ENCODE data around the gene PACRG.

The PACRG gene

DNA sequence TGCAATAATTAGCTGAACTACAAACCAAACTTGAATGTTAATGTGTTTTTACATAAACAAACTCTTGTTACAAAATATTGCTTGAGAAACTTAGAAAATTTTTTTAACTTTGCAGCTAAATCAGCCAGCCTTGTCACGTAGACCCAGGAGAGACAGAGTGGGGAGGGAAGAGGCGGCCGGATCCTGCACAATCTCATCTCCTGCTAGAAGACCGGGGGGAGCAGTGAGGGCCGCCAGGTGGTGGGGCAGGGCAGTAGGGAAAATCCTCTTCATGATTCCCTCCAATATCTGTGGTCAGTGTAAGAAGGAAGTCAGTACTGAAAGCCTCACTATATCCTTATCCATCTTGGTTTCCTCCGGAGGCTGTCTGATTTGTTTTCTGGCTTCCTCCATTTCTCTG, 193.3 kb downstream of the PACRG start:
- TF ChIP-seq ZFP3 (CRISPR knock-in tag; IDR thresholded peaks at IDR 0.05) (no peak), ZNF8 (CRISPR knock-in tag; IDR thresholded peaks at IDR 0.05) (no peak), ZC3H10 (CRISPR knock-in tag; IDR thresholded peaks at IDR 0.05) (no peak), ZNF565 (CRISPR knock-in tag; conservative IDR thresholded peaks at IDR 0.05; ENCODE audit: low read depth) (no peak), TOX (CRISPR knock-in tag; IDR thresholded peaks at IDR 0.05; ENCODE audit: borderline replicate concordance) (no peak), PPARA (CRISPR knock-in tag; IDR thresholded peaks at IDR 0.05; ENCODE audit: borderline replicate concordance) (no peak), SNAI2 (CRISPR knock-in tag; IDR thresholded peaks at IDR 0.05) (no peak), RARB (CRISPR knock-in tag; IDR thresholded peaks at IDR 0.05) (no peak), ZFP30 (CRISPR knock-in tag; IDR thresholded peaks at IDR 0.05) (no peak), TCF4 (CRISPR knock-in tag; IDR thresholded peaks at IDR 0.05; ENCODE audit: borderline replicate concordance) (no peak), ESRRG (CRISPR knock-in tag; IDR thresholded peaks at IDR 0.05) (no peak), ISL1 (CRISPR knock-in tag; IDR thresholded peaks at IDR 0.05) (no peak), ZNF70 (CRISPR knock-in tag; IDR thresholded peaks at IDR 0.05) (no peak), CSDC2 (CRISPR knock-in tag; IDR thresholded peaks at IDR 0.05) (no peak)
- TF ChIP-seq, protein P1, sequence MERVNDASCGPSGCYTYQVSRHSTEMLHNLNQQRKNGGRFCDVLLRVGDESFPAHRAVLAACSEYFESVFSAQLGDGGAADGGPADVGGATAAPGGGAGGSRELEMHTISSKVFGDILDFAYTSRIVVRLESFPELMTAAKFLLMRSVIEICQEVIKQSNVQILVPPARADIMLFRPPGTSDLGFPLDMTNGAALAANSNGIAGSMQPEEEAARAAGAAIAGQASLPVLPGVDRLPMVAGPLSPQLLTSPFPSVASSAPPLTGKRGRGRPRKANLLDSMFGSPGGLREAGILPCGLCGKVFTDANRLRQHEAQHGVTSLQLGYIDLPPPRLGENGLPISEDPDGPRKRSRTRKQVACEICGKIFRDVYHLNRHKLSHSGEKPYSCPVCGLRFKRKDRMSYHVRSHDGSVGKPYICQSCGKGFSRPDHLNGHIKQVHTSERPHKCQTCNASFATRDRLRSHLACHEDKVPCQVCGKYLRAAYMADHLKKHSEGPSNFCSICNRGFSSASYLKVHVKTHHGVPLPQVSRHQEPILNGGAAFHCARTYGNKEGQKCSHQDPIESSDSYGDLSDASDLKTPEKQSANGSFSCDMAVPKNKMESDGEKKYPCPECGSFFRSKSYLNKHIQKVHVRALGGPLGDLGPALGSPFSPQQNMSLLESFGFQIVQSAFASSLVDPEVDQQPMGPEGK (CRISPR knock-in tag; IDR thresholded peaks at IDR 0.05; ENCODE audit: borderline replicate concordance), result no peak
- TF ChIP-seq, protein P2, sequence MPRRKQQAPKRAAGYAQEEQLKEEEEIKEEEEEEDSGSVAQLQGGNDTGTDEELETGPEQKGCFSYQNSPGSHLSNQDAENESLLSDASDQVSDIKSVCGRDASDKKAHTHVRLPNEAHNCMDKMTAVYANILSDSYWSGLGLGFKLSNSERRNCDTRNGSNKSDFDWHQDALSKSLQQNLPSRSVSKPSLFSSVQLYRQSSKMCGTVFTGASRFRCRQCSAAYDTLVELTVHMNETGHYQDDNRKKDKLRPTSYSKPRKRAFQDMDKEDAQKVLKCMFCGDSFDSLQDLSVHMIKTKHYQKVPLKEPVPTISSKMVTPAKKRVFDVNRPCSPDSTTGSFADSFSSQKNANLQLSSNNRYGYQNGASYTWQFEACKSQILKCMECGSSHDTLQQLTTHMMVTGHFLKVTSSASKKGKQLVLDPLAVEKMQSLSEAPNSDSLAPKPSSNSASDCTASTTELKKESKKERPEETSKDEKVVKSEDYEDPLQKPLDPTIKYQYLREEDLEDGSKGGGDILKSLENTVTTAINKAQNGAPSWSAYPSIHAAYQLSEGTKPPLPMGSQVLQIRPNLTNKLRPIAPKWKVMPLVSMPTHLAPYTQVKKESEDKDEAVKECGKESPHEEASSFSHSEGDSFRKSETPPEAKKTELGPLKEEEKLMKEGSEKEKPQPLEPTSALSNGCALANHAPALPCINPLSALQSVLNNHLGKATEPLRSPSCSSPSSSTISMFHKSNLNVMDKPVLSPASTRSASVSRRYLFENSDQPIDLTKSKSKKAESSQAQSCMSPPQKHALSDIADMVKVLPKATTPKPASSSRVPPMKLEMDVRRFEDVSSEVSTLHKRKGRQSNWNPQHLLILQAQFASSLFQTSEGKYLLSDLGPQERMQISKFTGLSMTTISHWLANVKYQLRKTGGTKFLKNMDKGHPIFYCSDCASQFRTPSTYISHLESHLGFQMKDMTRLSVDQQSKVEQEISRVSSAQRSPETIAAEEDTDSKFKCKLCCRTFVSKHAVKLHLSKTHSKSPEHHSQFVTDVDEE (CRISPR knock-in tag; IDR thresholded peaks at IDR 0.05), result no peak

DNA sequence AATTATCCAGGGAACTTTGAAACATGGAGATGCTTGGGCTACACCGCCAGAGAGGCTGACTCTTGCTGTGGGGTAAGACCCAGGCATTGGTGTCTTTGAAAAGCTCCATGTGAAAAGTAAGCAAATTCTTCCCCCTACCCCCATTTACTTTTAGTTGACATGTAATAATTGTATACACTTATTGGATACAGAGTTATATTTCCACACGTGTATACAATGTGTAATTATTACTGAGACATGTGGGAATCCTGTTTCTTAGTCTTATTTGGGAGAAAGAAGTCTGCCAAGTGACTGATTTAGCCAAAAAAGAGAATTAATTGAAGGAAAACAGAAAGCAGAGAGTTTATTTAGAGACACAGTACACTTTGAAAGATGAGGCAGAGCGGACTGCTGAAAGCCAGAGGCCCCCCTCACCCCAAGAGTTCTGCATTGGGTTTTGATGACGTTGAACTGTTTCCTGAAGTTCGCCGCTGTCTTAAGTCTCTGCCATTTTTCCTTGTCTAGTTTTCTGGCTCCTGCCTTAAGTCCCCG, 193.8 kb downstream of the PACRG start:
- no peak for ATAC-seq
- TF ChIP-seq TCF4 (CRISPR knock-in tag; IDR thresholded peaks at IDR 0.05; ENCODE audit: borderline replicate concordance) (no peak), RARB (CRISPR knock-in tag; IDR thresholded peaks at IDR 0.05) (no peak)

More for the DNA sequence above, 193.3 kb downstream of the PACRG start:
- ATAC-seq, result no peak

DNA sequence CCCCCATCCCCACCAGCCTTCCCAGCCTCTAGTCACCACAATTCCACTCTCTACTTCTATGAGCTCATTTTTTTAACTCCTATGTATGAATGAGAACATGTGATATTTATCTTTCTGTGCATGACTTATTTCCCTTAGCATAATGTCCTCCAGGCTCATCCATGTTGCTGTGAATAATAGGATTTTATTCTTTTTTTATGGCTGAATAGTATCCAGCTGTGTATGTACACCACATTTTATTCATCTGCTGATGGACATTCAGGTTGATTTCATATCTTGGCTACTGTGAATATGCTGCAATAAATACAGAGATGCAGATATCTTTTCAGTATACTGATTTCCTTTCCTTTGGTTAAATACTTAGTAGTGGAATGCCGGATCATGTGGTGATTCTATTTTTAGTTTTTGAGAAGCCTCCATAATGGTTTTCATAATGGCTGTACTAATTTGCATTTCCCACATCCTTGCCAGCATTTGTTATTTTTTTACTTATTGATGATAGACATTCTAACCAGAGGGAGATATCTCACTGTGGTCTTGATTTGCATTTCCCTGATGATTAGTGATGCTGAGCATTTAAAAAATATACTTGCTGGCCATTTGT, 194.9 kb downstream of the PACRG start:
- TF ChIP-seq PPARA (CRISPR knock-in tag; IDR thresholded peaks at IDR 0.05; ENCODE audit: borderline replicate concordance) (no peak), BACH2 (CRISPR knock-in tag; IDR thresholded peaks at IDR 0.05; ENCODE audit: borderline replicate concordance) (no peak), RARB (CRISPR knock-in tag; IDR thresholded peaks at IDR 0.05) (no peak), OSR1 (CRISPR knock-in tag; IDR thresholded peaks at IDR 0.05) (no peak), ZNF565 (CRISPR knock-in tag; conservative IDR thresholded peaks at IDR 0.05; ENCODE audit: low read depth) (no peak), ZC3H10 (CRISPR knock-in tag; IDR thresholded peaks at IDR 0.05) (no peak), ESRRG (CRISPR knock-in tag; IDR thresholded peaks at IDR 0.05) (no peak), ZNF70 (CRISPR knock-in tag; IDR thresholded peaks at IDR 0.05) (no peak), ISL1 (CRISPR knock-in tag; IDR thresholded peaks at IDR 0.05) (no peak), GLIS3 (CRISPR knock-in tag; IDR thresholded peaks at IDR 0.05) (no peak), ZFP3 (CRISPR knock-in tag; IDR thresholded peaks at IDR 0.05) (no peak), ARNTL (CRISPR knock-in tag; IDR thresholded peaks at IDR 0.05; ENCODE audit: borderline replicate concordance, low read depth) (no peak), ZNF8 (CRISPR knock-in tag; IDR thresholded peaks at IDR 0.05) (no peak), SNAI2 (CRISPR knock-in tag; IDR thresholded peaks at IDR 0.05) (no peak), ZFP30 (CRISPR knock-in tag; IDR thresholded peaks at IDR 0.05) (no peak)
- TF ChIP-seq, protein P1 (CRISPR knock-in tag; IDR thresholded peaks at IDR 0.05; ENCODE audit: borderline replicate concordance), result no peak
- TF ChIP-seq, protein P3, sequence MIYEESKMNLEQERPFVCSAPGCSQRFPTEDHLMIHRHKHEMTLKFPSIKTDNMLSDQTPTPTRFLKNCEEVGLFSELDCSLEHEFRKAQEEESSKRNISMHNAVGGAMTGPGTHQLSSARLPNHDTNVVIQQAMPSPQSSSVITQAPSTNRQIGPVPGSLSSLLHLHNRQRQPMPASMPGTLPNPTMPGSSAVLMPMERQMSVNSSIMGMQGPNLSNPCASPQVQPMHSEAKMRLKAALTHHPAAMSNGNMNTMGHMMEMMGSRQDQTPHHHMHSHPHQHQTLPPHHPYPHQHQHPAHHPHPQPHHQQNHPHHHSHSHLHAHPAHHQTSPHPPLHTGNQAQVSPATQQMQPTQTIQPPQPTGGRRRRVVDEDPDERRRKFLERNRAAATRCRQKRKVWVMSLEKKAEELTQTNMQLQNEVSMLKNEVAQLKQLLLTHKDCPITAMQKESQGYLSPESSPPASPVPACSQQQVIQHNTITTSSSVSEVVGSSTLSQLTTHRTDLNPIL (CRISPR knock-in tag; IDR thresholded peaks at IDR 0.05; ENCODE audit: low read depth), result no peak
- TF ChIP-seq, protein P4, sequence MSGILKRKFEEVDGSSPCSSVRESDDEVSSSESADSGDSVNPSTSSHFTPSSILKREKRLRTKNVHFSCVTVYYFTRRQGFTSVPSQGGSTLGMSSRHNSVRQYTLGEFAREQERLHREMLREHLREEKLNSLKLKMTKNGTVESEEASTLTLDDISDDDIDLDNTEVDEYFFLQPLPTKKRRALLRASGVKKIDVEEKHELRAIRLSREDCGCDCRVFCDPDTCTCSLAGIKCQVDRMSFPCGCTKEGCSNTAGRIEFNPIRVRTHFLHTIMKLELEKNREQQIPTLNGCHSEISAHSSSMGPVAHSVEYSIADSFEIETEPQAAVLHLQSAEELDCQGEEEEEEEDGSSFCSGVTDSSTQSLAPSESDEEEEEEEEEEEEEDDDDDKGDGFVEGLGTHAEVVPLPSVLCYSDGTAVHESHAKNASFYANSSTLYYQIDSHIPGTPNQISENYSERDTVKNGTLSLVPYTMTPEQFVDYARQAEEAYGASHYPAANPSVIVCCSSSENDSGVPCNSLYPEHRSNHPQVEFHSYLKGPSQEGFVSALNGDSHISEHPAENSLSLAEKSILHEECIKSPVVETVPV (CRISPR knock-in tag; IDR thresholded peaks at IDR 0.05), result no peak
- ATAC-seq, result no peak
